NCI-H82 (cell line): ENCODE data around the gene OR5AP2.
"Not testable (repeated sequence)": the region's sequence is repeated elsewhere in the genome, so short reads cannot be mapped to it uniquely, and the experiment has no call there.

ENCODE experiments used
- DNase-seq: peaks from one replicate; lab custom pipeline; 2025; lab: John Stamatoyannopoulos, UW

OR5AP2 gene

GRCh38 chr11:56642339-56642738 is at the start of gene OR5AP2:
OR5AP2 (minus strand) TSS chr11:56642439; CDS start chr11:56642439, 0 bp downstream.
- DNase-seq, result no peak

- DNase-seq, result not testable (repeated sequence)
Measured at GRCh38 chr11:56691179-56691578, 48.9 kb upstream of the OR5AP2 start.

GRCh38 chr11:56688554-56689100 is 46.4 kb upstream of the OR5AP2 start:
- no peak for DNase-seq

- DNase-seq, result no peak
Measured at GRCh38 chr11:56670984-56671383, 28.7 kb upstream of the OR5AP2 start.

GRCh38 chr11:56663386-56663785 is 21.1 kb upstream of the OR5AP2 start, which contains the start of gene OR5AR1:
OR5AR1 (plus strand) TSS chr11:56663686; CDS start chr11:56663686, 0 bp downstream.
- DNase-seq, result no peak

- no peak for DNase-seq
Measured at GRCh38 chr11:56659755-56660154, 17.5 kb upstream of the OR5AP2 start.

- DNase-seq, result no peak
Measured at GRCh38 chr11:56637500-56637899, 4.7 kb downstream of the OR5AP2 start.

- no peak for DNase-seq
Measured at GRCh38 chr11:56636861-56637260, 5.4 kb downstream of the OR5AP2 start.

- DNase-seq, result no peak
Measured at GRCh38 chr11:56632329-56632728, 9.9 kb downstream of the OR5AP2 start.

- DNase-seq, result no peak
Measured at GRCh38 chr11:56625946-56626345, 16.3 kb downstream of the OR5AP2 start.

GRCh38 chr11:56624661-56625110 is 17.6 kb downstream of the OR5AP2 start:
- peak; percentile 56 for DNase-seq

- no peak for DNase-seq
Measured at GRCh38 chr11:56611174-56611573, 31.1 kb downstream of the OR5AP2 start.

GRCh38 chr11:56592088-56592717 is 50.0 kb downstream of the OR5AP2 start:
- DNase-seq, result not testable (repeated sequence)
